H9 (cell line): Measurements from ENCODE around the gene FAM3D. TPM values are rescaled to one million over a fixed set of nuclear protein-coding genes. Genes with fewer than 3 reads are reported as not detected.

Source experiments
- DNase-seq: peaks from one replicate; pipeline ENCODE4 v3.0.0-alpha.2; 2017
- H2AFZ ChIP-seq: one replicate; pipeline ENCODE4 v1.6.1; 2013; ENCODE audit warnings: mild to moderate bottlenecking, low read length, control low read depth, moderate library complexity
- H2AK5ac ChIP-seq: 2 replicates; pipeline ENCODE4 v1.6.1; 2013; ENCODE audit warnings: low read length, control low read depth, mixed read lengths; ENCODE audit not compliant: insufficient read length
- H2BK120ac ChIP-seq: one replicate; pipeline ENCODE4 v1.6.1; 2013; ENCODE audit warnings: low read depth, mild to moderate bottlenecking, low read length, control low read depth, inconsistent platforms; ENCODE audit not compliant: poor library complexity, severe bottlenecking
- H2BK12ac ChIP-seq: 2 replicates; pipeline ENCODE4 v1.6.1; 2013; ENCODE audit warnings: low read length, control low read depth, mixed read lengths, low read depth; ENCODE audit not compliant: insufficient read length
- H2BK15ac ChIP-seq: 2 replicates; pipeline ENCODE4 v1.6.1; 2013; ENCODE audit warnings: low read depth, low read length, control low read depth
- H2BK20ac ChIP-seq: one replicate; pipeline ENCODE4 v1.6.1; 2013; ENCODE audit warnings: low read depth, mild to moderate bottlenecking, low read length, control low read depth, inconsistent platforms; ENCODE audit not compliant: poor library complexity, severe bottlenecking
- H2BK5ac ChIP-seq: 2 replicates; pipeline ENCODE4 v1.6.1; 2013; ENCODE audit warnings: low read length, control low read depth, mixed read lengths; ENCODE audit not compliant: insufficient read length
- H3K14ac ChIP-seq: 2 replicates; pipeline ENCODE4 v1.6.1; 2013; ENCODE audit warnings: low read length, control low read depth; ENCODE audit not compliant: insufficient read depth
- H3K18ac ChIP-seq: 2 replicates; pipeline ENCODE4 v1.6.1; 2013; ENCODE audit warnings: low read depth, mild to moderate bottlenecking, mixed read lengths, low read length, control low read depth; ENCODE audit not compliant: insufficient read length
- H3K23ac ChIP-seq: 2 replicates; pipeline ENCODE4 v1.6.1; 2013; ENCODE audit warnings: low read length, control low read depth, mixed read lengths, low read depth; ENCODE audit not compliant: insufficient read length
- H3K23me2 ChIP-seq: 2 replicates; pipeline ENCODE4 v1.6.1; 2013; ENCODE audit warnings: low read depth, mild to moderate bottlenecking, mixed read lengths, low read length, control low read depth; ENCODE audit not compliant: insufficient read length, poor library complexity, severe bottlenecking
- H3K27ac ChIP-seq: 2 replicates; pipeline ENCODE4 v1.5.1; 2013; ENCODE audit warnings: low read length, control low read depth, mixed read lengths, low read depth; ENCODE audit not compliant: insufficient read length
- H3K27me3 ChIP-seq: 2 replicates; pipeline ENCODE4 v1.6.1; 2013; ENCODE audit warnings: low read length, control low read depth, inconsistent platforms; ENCODE audit not compliant: insufficient read depth
- H3K4ac ChIP-seq: 2 replicates; pipeline ENCODE4 v1.6.1; 2013; ENCODE audit warnings: low read depth, mild to moderate bottlenecking, control low read depth, inconsistent platforms, low read length, moderate library complexity
- H3K4me1 ChIP-seq: 2 replicates; pipeline ENCODE4 v1.6.1; 2013; ENCODE audit warnings: low read length, control low read depth, inconsistent platforms; ENCODE audit not compliant: insufficient read depth
- H3K4me2 ChIP-seq: 2 replicates; pipeline ENCODE4 v1.6.1; 2013; ENCODE audit warnings: low read length, control low read depth, mixed read lengths; ENCODE audit not compliant: insufficient read length, insufficient read depth
- H3K56ac ChIP-seq: 2 replicates; pipeline ENCODE4 v1.6.1; 2013; ENCODE audit warnings: low read depth, mild to moderate bottlenecking, mixed read lengths, low read length, control low read depth; ENCODE audit not compliant: insufficient read length
- H3K79me1 ChIP-seq: 2 replicates; pipeline ENCODE4 v1.6.1; 2013; ENCODE audit warnings: low read depth, mild to moderate bottlenecking, moderate library complexity, low read length, control low read depth, inconsistent platforms; ENCODE audit not compliant: insufficient read depth, poor library complexity, severe bottlenecking
- H3K79me2 ChIP-seq: 2 replicates; pipeline ENCODE4 v1.6.1; 2013; ENCODE audit warnings: low read length, control low read depth, inconsistent platforms; ENCODE audit not compliant: insufficient read depth
- H3K9ac ChIP-seq: 2 replicates; pipeline ENCODE4 v1.6.1; 2013; ENCODE audit warnings: low read length, control low read depth, mixed read lengths; ENCODE audit not compliant: insufficient read length; ENCODE audit errors: extremely low read depth
- H3K9me3 ChIP-seq: one replicate; pipeline ENCODE4 v1.6.1; 2013; ENCODE audit warnings: low read depth, low read length, inconsistent platforms; ENCODE audit not compliant: control insufficient read depth
- H3T11ph ChIP-seq: one replicate; pipeline ENCODE4 v1.6.1; 2013; ENCODE audit warnings: mild to moderate bottlenecking, low read length, control low read depth, inconsistent platforms
- H4K20me1 ChIP-seq: one replicate; pipeline ENCODE4 v1.6.1; 2013; ENCODE audit not compliant: control insufficient read depth, insufficient read length, insufficient read depth
- H4K5ac ChIP-seq: 2 replicates; pipeline ENCODE4 v1.6.1; 2013; ENCODE audit warnings: low read depth, mild to moderate bottlenecking, mixed read lengths, low read length, control low read depth; ENCODE audit not compliant: insufficient read length
- H4K8ac ChIP-seq: replicated peaks from 2 replicates; pipeline ENCODE4 v1.6.1; 2013; ENCODE audit warnings: low read length, control low read depth, mixed read lengths, low read depth; ENCODE audit not compliant: insufficient read length
- H4K91ac ChIP-seq: 2 replicates; pipeline ENCODE4 v1.6.1; 2013; ENCODE audit warnings: low read depth, mild to moderate bottlenecking, moderate library complexity, mixed read lengths, low read length, control low read depth; ENCODE audit not compliant: insufficient read length
- H3K27ac Mint-ChIP-seq, 3 experiments: 2 replicates in 2 of 3; 3 replicates in 1 of 3; pipeline ENCODE4 v1.8.0; 2020 to 2021; ENCODE audit warnings: mixed read lengths in 3 of 3, mild to moderate bottlenecking in 1 of 3, moderate library complexity in 1 of 3
- H3K27me3 Mint-ChIP-seq: 2 replicates; pipeline ENCODE4 v1.8.0; 2021; ENCODE audit warnings: low read depth, mild to moderate bottlenecking, moderate library complexity, mixed read lengths
- H3K36me3 Mint-ChIP-seq, 3 experiments: 2 replicates in 2 of 3; 3 replicates in 1 of 3; pipeline ENCODE4 v1.8.0; 2020 to 2021; ENCODE audit warnings: low read depth in 3 of 3, mixed read lengths in 3 of 3; ENCODE audit not compliant: insufficient read depth in 1 of 3
- H3K4me1 Mint-ChIP-seq, 2 experiments: 2 replicates each; pipeline ENCODE4 v1.8.0; 2020; ENCODE audit warnings: mixed read lengths in 2 of 2
- H3K4me3 Mint-ChIP-seq, 2 experiments: 2 replicates in 1 of 2; 3 replicates in 1 of 2; pipeline ENCODE4 v1.8.0; 2020 to 2021; ENCODE audit warnings: mild to moderate bottlenecking in 2 of 2, mixed read lengths in 2 of 2, moderate library complexity in 1 of 2
- H3K9me3 Mint-ChIP-seq, 2 experiments: 2 replicates in 1 of 2; 3 replicates in 1 of 2; pipeline ENCODE4 v1.8.0; 2020; ENCODE audit warnings: mild to moderate bottlenecking in 2 of 2, mixed read lengths in 2 of 2, moderate library complexity in 1 of 2
- CTCF ChIP-seq: fragments of 200-600 bp; sonication (generic); conservative IDR thresholded peaks from 3 replicates; pipeline ENCODE4 v1.8.0; 2021; ENCODE audit warnings: antibody characterized with exemption, mild to moderate bottlenecking
- WGBS: extraction: QIAGEN DNeasy Blood & Tissue Kit; methylation state at CpG from one replicate; pipeline ENCODE4 v1.1.7; 2013; ENCODE audit warnings: missing lambda C conversion rate, low lambda C conversion rate, mixed read lengths; ENCODE audit not compliant: insufficient read length; ENCODE audit errors: extremely low coverage; 5-methylcytosine and 5-hydroxymethylcytosine counted together
- total RNA-seq: library from RNA; stranded (reverse); gene quantifications from 2 replicates; pipeline ENCODE4 v1.2.1, GENCODE V29; 2021

The FAM3D gene
- total RNA-seq, 1 experiment from 2014 or later: not detected

DNA sequence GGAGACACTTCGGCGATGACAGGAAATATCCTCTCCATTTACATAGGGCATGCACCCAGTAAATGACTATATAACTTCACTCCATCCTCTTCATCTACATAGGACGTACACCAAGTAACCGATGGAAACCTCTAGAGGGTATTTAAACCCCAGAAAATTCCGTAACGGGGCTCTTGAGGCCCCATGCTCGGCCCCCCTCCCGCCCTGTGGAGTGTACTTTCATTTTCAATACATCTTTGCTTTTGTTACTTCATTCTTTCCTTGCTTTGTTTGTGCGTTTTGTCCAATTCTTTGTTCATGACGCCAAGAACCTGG, 81.9 kb downstream of the FAM3D start:
- H2BK5ac ChIP-seq: no peak overlapping the region
- H3K79me1 ChIP-seq: no peaks in the 10 kb centered on the region
- H3K18ac ChIP-seq: no peak overlapping the region
- no peak overlapping the region for H3K14ac ChIP-seq
- H3K4ac ChIP-seq: no peak overlapping the region
- no peak overlapping the region for H2BK20ac ChIP-seq
- peak overlapping the region; percentile 61 to 74 for H3K4me3 Mint-ChIP-seq
- H3K36me3 Mint-ChIP-seq: no peaks in the 10 kb centered on the region
- no peak overlapping the region for H3K9ac ChIP-seq
- no peaks in the 10 kb centered on the region for H3K23me2 ChIP-seq
- no peak overlapping the region for H3K23ac ChIP-seq
- no peak overlapping the region for H4K91ac ChIP-seq
- H3K9me3 Mint-ChIP-seq: peaks cover 0 to 4% of the 10 kb centered on the region in 2 experiments; a peak in 1 of 5 replicates
- no peak for DNase-seq
- TF ChIP-seq CTCF: no peak
- H3K27ac Mint-ChIP-seq: no peak overlapping the region
- peaks cover 75% of the 10 kb centered on the region for H3K27me3 Mint-ChIP-seq
- peak overlapping the region; percentile 36 for H3K4me2 ChIP-seq
- H3K56ac ChIP-seq: no peak overlapping the region
- H3K79me2 ChIP-seq: no peaks in the 10 kb centered on the region
- H3K4me1 ChIP-seq: no peaks in the 10 kb centered on the region; the same call in 1 of the 2 replicates
- H4K8ac ChIP-seq: no peak overlapping the region
- H3K27me3 ChIP-seq: peaks cover 16% of the 10 kb centered on the region; the same call in 1 of the 2 replicates
- WGBS: no CpG with 5 or more reads among the region's 10 CpGs
- no peak overlapping the region for H2AK5ac ChIP-seq
- no peak overlapping the region for H4K5ac ChIP-seq
- no peaks in the 10 kb centered on the region for H3K9me3 ChIP-seq
- H2BK15ac ChIP-seq: no peak overlapping the region
- H2BK120ac ChIP-seq: no peak overlapping the region
- no peak overlapping the region for H2BK12ac ChIP-seq
- H3K27ac ChIP-seq: no peak overlapping the region
- H2AFZ ChIP-seq: no peak overlapping the region
- H3K4me1 Mint-ChIP-seq: peaks cover 37 to 53% of the 10 kb centered on the region in 2 experiments
- H4K20me1 ChIP-seq: no peaks in the 10 kb centered on the region
- H3T11ph ChIP-seq: no peak overlapping the region

Other genes starting within 250 kb of the FAM3D start
- 131 and 132 TPM in 2 replicates for gene PDHB, start 232.9 kb downstream of the FAM3D start, total RNA-seq
- gene KCTD6, start 174.7 kb downstream of the FAM3D start, total RNA-seq: 14.2 and 15.7 TPM in 2 replicates
- 0.85 and 1.6 TPM in 2 replicates for gene ACOX2, start 129.6 kb downstream of the FAM3D start, total RNA-seq
- gene FAM107A, start 89.4 kb downstream of the FAM3D start, total RNA-seq: 0.11 and 0.13 TPM in 2 replicates